GM23248 (cell line): Measurements from ENCODE around the gene PODXL2. TPM values are rescaled to one million over a fixed set of nuclear protein-coding genes. Genes with fewer than 3 reads are reported as not detected.
A peak's percentile ranks its signal among the peaks of the same experiment; 100 is the strongest.

Experiments used
- DNase-seq: peaks from one replicate; pipeline ENCODE4 v3.0.0-alpha.2; 2015
- H2AFZ ChIP-seq: fragments of 200-600 bp; sonication (generic); 2 replicates; pipeline ENCODE4 v1.6.1; 2016; ENCODE audit warnings: antibody characterized with exemption
- H3F3A ChIP-seq: fragments of 200-600 bp; sonication (generic); 2 replicates; pipeline ENCODE4 v1.6.1; 2016; ENCODE audit warnings: mild to moderate bottlenecking, antibody characterized with exemption, mixed run types; ENCODE audit not compliant: insufficient read depth
- H3K27ac ChIP-seq: fragments of 200-600 bp; sonication (generic); 2 replicates; pipeline ENCODE4 v1.5.1; 2016; ENCODE audit warnings: mild to moderate bottlenecking
- H3K27me3 ChIP-seq: fragments of 200-600 bp; sonication (generic); replicated peaks from 2 replicates; pipeline ENCODE4 v1.6.1; 2016; ENCODE audit warnings: mild to moderate bottlenecking; ENCODE audit not compliant: insufficient read depth
- H3K36me3 ChIP-seq: fragments of 200-600 bp; sonication (generic); 2 replicates; pipeline ENCODE4 v1.6.1; 2016; ENCODE audit warnings: low read depth, mild to moderate bottlenecking
- H3K4me1 ChIP-seq: fragments of 200-600 bp; sonication (generic); 2 replicates; pipeline ENCODE4 v1.6.1; 2016; ENCODE audit warnings: mild to moderate bottlenecking; ENCODE audit not compliant: insufficient read depth
- H3K4me2 ChIP-seq: fragments of 200-600 bp; sonication (generic); one replicate; pipeline ENCODE4 v1.6.1; 2016; ENCODE audit warnings: mild to moderate bottlenecking; ENCODE audit not compliant: unreplicated experiment
- H3K4me3 ChIP-seq: fragments of 200-600 bp; sonication (generic); 2 replicates; pipeline ENCODE4 v1.5.1; 2016; ENCODE audit warnings: mild to moderate bottlenecking
- H3K79me2 ChIP-seq: fragments of 200-600 bp; sonication (generic); 2 replicates; pipeline ENCODE4 v1.6.1; 2016; ENCODE audit warnings: mild to moderate bottlenecking; ENCODE audit not compliant: insufficient read depth
- H3K9ac ChIP-seq: fragments of 200-600 bp; sonication (generic); 2 replicates; pipeline ENCODE4 v1.6.1; 2016; ENCODE audit warnings: mild to moderate bottlenecking
- H3K9me2 ChIP-seq: fragments of 200-600 bp; sonication (generic); 2 replicates; pipeline ENCODE4 v1.6.1; 2016; ENCODE audit warnings: mixed run types, mild to moderate bottlenecking, moderate library complexity; ENCODE audit not compliant: insufficient read depth
- H3K9me3 ChIP-seq: fragments of 200-600 bp; sonication (generic); one replicate; pipeline ENCODE4 v1.6.1; 2017; ENCODE audit warnings: low read depth
- H4K20me1 ChIP-seq: fragments of 200-600 bp; sonication (generic); 2 replicates; pipeline ENCODE4 v1.6.0; 2016; ENCODE audit not compliant: insufficient read depth
- EZH2 ChIP-seq: fragments of 200-600 bp; sonication (generic); IDR thresholded peaks from 2 replicates; pipeline ENCODE4 v1.6.1; 2018; ENCODE audit warnings: antibody characterized with exemption, mild to moderate bottlenecking; ENCODE audit not compliant: insufficient read depth, poor library complexity, severe bottlenecking
- EZH2phosphoT487 ChIP-seq: fragments of 200-600 bp; sonication (generic); IDR thresholded peaks from 2 replicates; pipeline ENCODE4 v1.6.1; 2018; ENCODE audit warnings: antibody characterized with exemption, moderate library complexity, mild to moderate bottlenecking, low read depth; ENCODE audit not compliant: insufficient read depth
- WGBS, 2 experiments: methylation state at CpG; one replicate each; pipeline ENCODE4 v1.1.6; 2015 to 2017; ENCODE audit warnings: low lambda C conversion rate in 2 of 2, low coverage in 1 of 2; ENCODE audit errors: missing lambda C conversion rate in 2 of 2; 5-methylcytosine and 5-hydroxymethylcytosine counted together
- in situ Hi-C: fragments of 300-500 bp; cut with MboI; formaldehyde crosslinking; loops from 2 replicates; pipeline ENCODE4 v1.15.0; 2020
- polyA plus RNA-seq: library from polyadenylated mRNA; unstranded; fragments of >200 nt; fragmentation: Nextera tagmentation; extraction: Ambion mirVana; gene quantifications from 2 replicates; pipeline ENCODE4 v1.2.1, GENCODE V29; 2016
- total RNA-seq: library from RNA; depleted of rRNA; stranded (reverse); fragments of >200 nt; shearing (Covaris generic); gene quantifications from 2 replicates; pipeline ENCODE4 v1.2.3, GENCODE V29; 2014

Gene PODXL2
- total and polyA plus RNA-seq, 2 experiments from 2014 or later = 1.8 to 2.5 TPM

DNA sequence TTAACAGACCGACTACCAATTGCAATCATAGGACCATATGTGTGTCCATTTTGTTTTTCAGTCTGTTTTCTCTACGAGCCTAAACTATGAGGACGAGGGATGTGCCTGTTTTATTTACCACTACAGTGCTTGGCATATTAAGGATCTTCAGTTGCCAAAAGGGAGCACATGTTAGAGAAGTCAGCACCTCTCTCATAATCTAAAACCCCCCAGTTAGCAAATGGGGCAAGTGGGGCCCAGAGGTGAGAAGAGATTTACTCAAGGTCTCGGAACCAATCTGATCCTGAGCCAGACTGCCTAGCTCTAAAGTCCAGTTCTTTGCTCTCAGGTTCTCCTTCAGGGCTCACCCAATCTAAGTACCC, 578 bp upstream of the PODXL2 start:
- Histone ChIP-seq H3K9me2 (no peaks in the 10 kb centered on the region), H3K9me3 (no peaks in the 10 kb centered on the region), H3K4me2 (no peak overlapping the region), H3K36me3 (no peaks in the 10 kb centered on the region), H3K27ac (no peak overlapping the region), H3K9ac (no peak overlapping the region), H4K20me1 (no peaks in the 10 kb centered on the region), H3K4me1 (no peaks in the 10 kb centered on the region), H3K79me2 (no peaks in the 10 kb centered on the region), H3K27me3 (peaks cover 20% of the 10 kb centered on the region), H3K4me3 (no peak overlapping the region), H2AFZ (no peak overlapping the region), H3F3A (peaks cover 8% of the 10 kb centered on the region)
- no peak for DNase-seq
- in situ Hi-C loops = no loop called here
- 46 to 50% methylated on average over 4 of the region's 4 CpGs for WGBS, 2 experiments
- TF ChIP-seq EZH2 (no peak), EZH2phosphoT487 (no peak)

DNA sequence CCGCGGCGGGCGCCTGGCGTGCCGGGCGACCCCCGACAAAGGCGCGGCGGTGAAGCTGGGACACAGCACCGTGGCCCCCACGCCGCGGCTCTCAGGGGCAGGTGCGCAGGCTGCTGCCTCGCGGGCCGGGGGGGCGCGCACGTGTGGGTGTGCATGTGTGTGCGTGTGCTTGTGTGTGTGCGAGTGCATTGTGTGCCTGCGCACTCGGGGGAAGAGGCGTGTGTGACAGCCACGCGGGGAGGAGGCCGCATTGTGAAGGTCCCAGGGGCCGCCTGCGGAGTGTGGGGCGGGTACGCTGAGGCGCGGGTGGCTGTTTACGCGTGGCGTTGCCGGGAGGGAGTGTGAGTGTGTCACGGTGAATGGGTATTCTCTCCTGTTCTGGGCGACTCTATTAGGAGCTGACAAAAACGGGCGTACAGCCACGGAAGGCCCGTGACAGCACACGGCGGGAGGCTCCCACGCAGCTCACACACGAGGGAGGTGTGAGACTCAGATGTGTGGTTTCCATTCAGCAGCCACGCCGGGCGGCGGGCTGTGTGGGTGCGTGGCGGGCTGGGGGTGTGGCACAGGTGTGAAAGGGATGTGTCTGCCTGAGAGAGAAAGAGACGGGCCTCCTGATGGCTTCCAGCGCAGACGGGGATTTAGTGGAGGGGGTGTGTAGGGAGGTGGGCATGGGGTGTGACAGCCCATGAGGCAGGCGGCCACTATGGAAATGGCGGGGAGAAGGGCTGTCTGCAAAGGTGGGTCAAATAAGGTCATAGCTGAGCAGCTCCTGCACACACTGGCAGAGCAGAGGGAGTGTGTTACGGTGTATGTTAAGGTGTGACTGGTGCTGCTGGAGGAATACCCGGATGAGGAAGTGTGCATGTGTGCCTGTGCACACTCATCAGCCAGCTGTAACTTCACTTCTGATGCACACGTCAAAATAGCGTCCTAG, 750 bp downstream of the PODXL2 start:
- Histone ChIP-seq H4K20me1 (no peaks in the 10 kb centered on the region), H3K9me2 (no peaks in the 10 kb centered on the region), H3K27me3 (peaks cover 20% of the 10 kb centered on the region), H3K79me2 (no peaks in the 10 kb centered on the region), H2AFZ (0 out of 2 replicates have a peak overlapping the region, but pooled peaks have one; percentile 26), H3K9me3 (no peaks in the 10 kb centered on the region), H3K4me2 (peak overlapping the region; percentile 72), H3K27ac (no peak overlapping the region), H3K4me3 (peak overlapping the region; percentile 69), H3K36me3 (no peaks in the 10 kb centered on the region), H3K9ac (no peak overlapping the region), H3F3A (peaks cover 8% of the 10 kb centered on the region), H3K4me1 (no peaks in the 10 kb centered on the region)
- in situ Hi-C loops = no loop called here
- TF ChIP-seq EZH2phosphoT487 = no peak
- no peak for TF ChIP-seq EZH2
- WGBS, 2 experiments = 10 to 14% methylated on average over 51 to 52 of the region's 65 CpGs
- DNase-seq = peak; percentile 42

DNA sequence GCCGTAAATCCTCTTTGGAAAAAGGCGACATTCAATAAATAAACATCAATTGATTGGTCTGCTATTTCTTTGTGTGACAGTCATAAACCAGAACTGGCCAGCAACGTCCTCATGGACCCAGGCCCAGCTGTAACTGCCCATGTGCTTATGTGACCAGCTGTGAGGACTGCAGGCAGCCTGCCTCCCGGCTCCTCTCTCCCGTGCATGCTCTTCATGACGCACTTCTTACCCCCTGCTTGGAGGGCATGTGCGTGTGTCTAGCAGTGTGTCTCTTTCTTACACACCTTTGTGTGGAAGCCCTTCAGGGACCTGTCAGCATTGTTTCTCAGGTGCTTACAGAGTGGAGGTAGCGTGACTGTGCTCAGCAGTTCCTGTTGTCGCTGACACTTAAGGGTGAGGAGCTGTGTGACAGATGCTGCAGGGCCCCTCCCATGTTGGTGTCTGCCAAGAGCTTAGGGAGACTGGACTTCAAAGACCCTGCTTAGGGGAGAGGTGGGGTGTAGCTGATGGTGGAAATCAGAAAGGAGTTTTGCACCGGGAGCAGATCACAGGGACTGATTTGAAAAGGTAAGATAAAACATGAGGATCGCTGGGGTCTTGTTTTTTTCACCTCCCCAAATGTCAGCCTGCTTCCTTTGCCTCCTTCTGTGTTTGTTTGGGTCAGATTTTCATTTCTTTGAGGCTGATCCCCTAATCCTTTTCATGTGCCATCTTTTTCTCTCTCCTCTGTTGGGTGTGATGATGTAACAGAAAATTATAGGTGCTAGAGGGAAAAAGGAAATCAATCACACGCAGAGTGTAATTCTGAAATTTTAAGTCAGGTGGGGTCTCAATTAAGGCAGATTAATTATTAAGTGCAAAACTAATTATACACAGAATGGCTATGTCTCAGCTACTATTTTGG, 2.1 kb downstream of the PODXL2 start:
- TF ChIP-seq EZH2phosphoT487 (no peak), EZH2 (no peak)
- no peak overlapping the region for H3K4me2 ChIP-seq
- H2AFZ ChIP-seq = no peak overlapping the region
- H3K9me2 ChIP-seq = no peaks in the 10 kb centered on the region
- no peaks in the 10 kb centered on the region for H3K36me3 ChIP-seq
- no peaks in the 10 kb centered on the region for H3K4me1 ChIP-seq
- no peaks in the 10 kb centered on the region for H3K9me3 ChIP-seq
- 82 to 83% methylated on average over 12 of the region's 12 CpGs for WGBS, 2 experiments
- no peak overlapping the region for H3K9ac ChIP-seq
- peaks cover 8% of the 10 kb centered on the region for H3F3A ChIP-seq
- peaks cover 20% of the 10 kb centered on the region for H3K27me3 ChIP-seq
- H3K27ac ChIP-seq = no peak overlapping the region
- DNase-seq = no peak
- H4K20me1 ChIP-seq = no peaks in the 10 kb centered on the region
- H3K79me2 ChIP-seq = no peaks in the 10 kb centered on the region
- no peak overlapping the region for H3K4me3 ChIP-seq
- in situ Hi-C loops = no loop called here

DNA sequence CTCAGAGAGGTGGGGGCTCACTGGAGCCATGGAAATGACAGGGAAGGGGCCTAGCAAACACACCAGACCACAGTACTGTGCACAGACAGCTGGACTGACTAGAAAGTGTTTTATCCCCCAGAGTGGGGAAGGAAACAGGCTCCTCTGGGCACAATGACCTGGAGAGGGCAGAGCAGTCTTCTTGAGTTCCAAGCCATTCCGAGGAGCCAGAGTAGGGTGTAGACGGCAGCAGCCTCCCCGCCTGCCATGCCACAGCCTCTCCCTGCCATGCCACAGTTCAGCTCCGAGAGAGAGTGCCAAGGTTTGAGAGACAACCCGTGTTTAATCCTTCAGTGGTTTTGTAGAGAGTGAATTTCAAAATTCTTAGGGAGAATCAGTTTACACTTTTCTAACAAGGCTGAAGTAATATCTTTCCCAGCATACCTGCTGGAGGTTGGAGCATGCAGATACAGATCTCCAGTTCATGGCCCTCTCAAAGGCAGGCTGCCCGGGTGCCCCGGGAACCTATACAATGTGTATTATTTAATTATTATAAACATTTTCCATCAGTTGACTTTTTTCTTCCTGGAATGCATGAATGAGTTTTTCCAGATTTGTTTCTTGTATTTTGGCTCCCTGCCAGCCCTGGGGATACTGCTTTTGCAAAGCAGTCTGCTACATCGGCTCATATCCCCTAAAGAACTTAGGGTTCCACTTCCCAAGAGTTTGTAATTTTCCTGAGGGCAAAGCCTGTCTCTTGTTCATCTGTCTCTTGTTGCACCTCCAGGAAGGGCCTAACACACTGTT, 3.2 kb downstream of the PODXL2 start:
- no peak overlapping the region for H2AFZ ChIP-seq
- peaks cover 20% of the 10 kb centered on the region for H3K27me3 ChIP-seq
- no peak overlapping the region for H3K4me2 ChIP-seq
- WGBS, 2 experiments = 52 to 60% methylated on average over 8 of the region's 8 CpGs
- in situ Hi-C loops = no loop called here
- no peak overlapping the region for H3K9ac ChIP-seq
- no peaks in the 10 kb centered on the region for H3K79me2 ChIP-seq
- H3K9me2 ChIP-seq = no peaks in the 10 kb centered on the region
- no peak overlapping the region for H3K27ac ChIP-seq
- H3K4me1 ChIP-seq = no peaks in the 10 kb centered on the region
- H3K4me3 ChIP-seq = no peak overlapping the region
- peak; percentile 25 for DNase-seq
- TF ChIP-seq EZH2phosphoT487 (no peak), EZH2 (no peak)
- H4K20me1 ChIP-seq = no peaks in the 10 kb centered on the region
- H3K9me3 ChIP-seq = no peaks in the 10 kb centered on the region
- H3F3A ChIP-seq = peaks cover 8% of the 10 kb centered on the region
- no peaks in the 10 kb centered on the region for H3K36me3 ChIP-seq
